K562 (cell line): ENCODE measurements around the gene SPSB1. TPM values are rescaled to one million over a fixed set of nuclear protein-coding genes. Genes with fewer than 3 reads are reported as not detected.

Source experiments
- ATAC-seq: fragments of 200-7000 bp; cut with Tn5 transposase; 3 replicates; pipeline ENCODE4 v1.9.1; 2020; ENCODE audit warnings: moderate library complexity
- BruUV-seq: library from RNA; stranded (reverse); fragments of 400-500 nt; replicated peaks from 2 replicates; lab custom pipeline; 2021; lab: Mats Ljungman, UMichigan
- CTCF ChIA-PET: fragments of 300-600 bp; formaldehyde crosslinking; extraction: SDS; loops from one replicate; lab custom pipeline; 2021; ENCODE audit warnings: low intra/inter-chr PET ratio; lab: Yijun Ruan, JAX
- POLR2A ChIA-PET: fragments of 300-600, 350-650 bp; sonication (Branson Sonifier 250); formaldehyde crosslinking; extraction: SDS; loops from one replicate; lab custom pipeline; 2021; ENCODE audit warnings: antibody characterized with exemption, inconsistent platforms; lab: Yijun Ruan, JAX
- DNase-seq, 4 experiments: peaks; one replicate each; pipeline versions ENCODE4 v3.0.0 to v3.0.0-alpha.2; 2011 to 2018; ENCODE audit warnings: low spot score in 3 of 4, mixed read lengths in 3 of 4; ENCODE audit errors: extremely low read depth in 1 of 4
- FAIRE-seq: peaks from 2 replicates; lab custom pipeline; 2011; peaks lifted over from hg19 to GRCh38; lab: Jason Lieb, UNC
- H2AFZ ChIP-seq: 2 replicates; pipeline ENCODE4 v1.6.0; 2011; ENCODE audit warnings: low read depth, low read length, control low read depth, inconsistent platforms
- H3K27ac ChIP-seq: fragments of 200-600 bp; 3 replicates; pipeline ENCODE4 v1.8.0; 2011; ENCODE audit warnings: low read depth, mild to moderate bottlenecking, control low read depth, inconsistent platforms, low read length, moderate library complexity, mixed read lengths; ENCODE audit errors: extremely low read depth
- H3K27me3 ChIP-seq, 2 experiments: fragments of 300-600 bp in 1 of 2; 2 replicates in 1 of 2; 3 replicates in 1 of 2; pipeline versions ENCODE4 v1.6.0 to v1.8.0; 2011; ENCODE audit warnings: inconsistent platforms in 2 of 2, low read length in 2 of 2, mild to moderate bottlenecking in 1 of 2, mixed read lengths in 1 of 2, moderate library complexity in 1 of 2; ENCODE audit not compliant: control insufficient read depth in 2 of 2, insufficient read depth in 2 of 2
- H3K36me3 ChIP-seq: fragments of 300-600 bp; 3 replicates; pipeline ENCODE4 v1.8.0; 2011; ENCODE audit warnings: mild to moderate bottlenecking, low read length, inconsistent platforms; ENCODE audit not compliant: control insufficient read depth, insufficient read depth
- H3K4me1 ChIP-seq, 2 experiments: fragments of 200-600 bp in 1 of 2; replicated peaks in 1 of 2; 2 replicates in 1 of 2; 3 replicates in 1 of 2; pipeline versions ENCODE4 v1.5.1 to v1.8.0; 2011; ENCODE audit warnings: inconsistent platforms in 2 of 2, low read length in 2 of 2, mild to moderate bottlenecking in 1 of 2, mixed read lengths in 1 of 2, moderate library complexity in 1 of 2; ENCODE audit not compliant: control insufficient read depth in 2 of 2, insufficient read depth in 2 of 2
- H3K4me2 ChIP-seq: 2 replicates; pipeline ENCODE4 v1.6.1; 2011; ENCODE audit warnings: low read length, control low read depth, inconsistent platforms, mixed read lengths; ENCODE audit not compliant: insufficient read depth
- H3K4me3 ChIP-seq: fragments of 200-600 bp; sonication (generic), shearing (Covaris generic); 2 replicates; pipeline ENCODE4 v1.5.1; 2016; ENCODE audit warnings: control low read depth, inconsistent platforms
- H3K79me2 ChIP-seq: fragments of 200-600 bp; 3 replicates; pipeline ENCODE4 v1.8.0; 2011; ENCODE audit warnings: low read length, inconsistent platforms; ENCODE audit not compliant: control insufficient read depth, insufficient read depth
- H3K9ac ChIP-seq, 2 experiments: 2 replicates each; pipeline versions ENCODE4 v1.6.0 to v1.6.1; 2011; ENCODE audit warnings: low read depth in 2 of 2, low read length in 2 of 2, control low read depth in 1 of 2, inconsistent platforms in 1 of 2, mild to moderate bottlenecking in 1 of 2, mixed read lengths in 1 of 2; ENCODE audit not compliant: insufficient read depth in 1 of 2
- H3K9me1 ChIP-seq: one replicate; pipeline ENCODE4 v1.6.0; 2011; ENCODE audit warnings: inconsistent platforms, mild to moderate bottlenecking, low read length, moderate library complexity; ENCODE audit not compliant: control insufficient read depth, insufficient read depth
- H3K9me3 ChIP-seq: replicated peaks from 2 replicates; pipeline ENCODE4 v1.5.1; 2011; ENCODE audit warnings: low read depth, low read length, inconsistent platforms; ENCODE audit not compliant: control insufficient read depth, insufficient read depth
- H4K20me1 ChIP-seq: replicated peaks from 2 replicates; pipeline ENCODE4 v1.6.1; 2011; ENCODE audit warnings: low read length, inconsistent platforms, mixed read lengths; ENCODE audit not compliant: control insufficient read depth, insufficient read depth
- ATF3 ChIP-seq, 2 experiments: fragments of 450-650 bp in 1 of 2; sonication (generic) in 1 of 2; formaldehyde crosslinking in 1 of 2; IDR thresholded peaks in 1 of 2; conservative IDR thresholded peaks in 1 of 2; 2 replicates each; pipeline versions ENCODE4 v1.6.1 to v1.8.1; 2016 to 2023; ENCODE audit warnings: mild to moderate bottlenecking in 2 of 2, moderate library complexity in 2 of 2, inconsistent platforms in 1 of 2, missing genetic modification reagents in 1 of 2
- CEBPG ChIP-seq, 3 experiments: fragments of 200-800 bp in 1 of 3; sonication (Bioruptor generic) in 1 of 3; sonication (generic) in 1 of 3; formaldehyde crosslinking in 1 of 3; IDR thresholded peaks in 2 of 3; conservative IDR thresholded peaks in 1 of 3; 2 replicates each; pipeline versions ENCODE4 v1.6.1 to v1.8.0; 2016 to 2022; ENCODE audit warnings: missing compliant biosample characterization in 2 of 3, missing genetic modification characterization in 2 of 3, mild to moderate bottlenecking in 1 of 3, missing genetic modification reagents in 1 of 3
- DDX20 ChIP-seq: fragments of 450-650 bp; IDR thresholded peaks from 2 replicates; pipeline ENCODE4 v1.6.1; 2016; ENCODE audit warnings: missing genetic modification characterization, low read depth, mild to moderate bottlenecking, missing compliant biosample characterization, moderate library complexity
- NFIX ChIP-seq: fragments of 250-450 bp; sonication (Bioruptor Pico); IDR thresholded peaks from 2 replicates; pipeline ENCODE4 v1.4.0; 2020; ENCODE audit warnings: low read depth, mild to moderate bottlenecking, moderate library complexity
- PRDM10 ChIP-seq: fragments of 450-650 bp; IDR thresholded peaks from 2 replicates; pipeline ENCODE4 v1.6.1; 2018; ENCODE audit not compliant: partially characterized antibody
- PTRF ChIP-seq: fragments of 450-650 bp; IDR thresholded peaks from 2 replicates; pipeline ENCODE4 v1.6.1; 2016; ENCODE audit warnings: mild to moderate bottlenecking, missing genetic modification characterization, missing compliant biosample characterization
- WGBS: fragments of 100-300 bp; shearing (Covaris generic); methylation state at CpG from one replicate; pipeline ENCODE4 v1.1.6; 2016; ENCODE audit warnings: low coverage, mixed read lengths; ENCODE audit not compliant: insufficient coverage; ENCODE audit errors: missing lambda C conversion rate; 5-methylcytosine and 5-hydroxymethylcytosine counted together
- in situ Hi-C: fragments of 300-500 bp; cut with MboI; formaldehyde crosslinking; loops from 4 replicates; pipeline ENCODE4 v1.15.0; 2018; ENCODE audit warnings: inconsistent platforms, mixed read lengths
- intact Hi-C: fragments of 100-400 bp; cut with micrococcal nuclease; formaldehyde crosslinking; loops from 2 replicates; pipeline ENCODE4 v1.14.2; 2022
- polyA plus RNA-seq, 8 experiments: library from polyadenylated mRNA; depleted of rRNA in 4 of 8; stranded (reverse) in 5 of 8; unstranded in 3 of 8; fragments of >200 nt; fragmentation: Nextera tagmentation in 2 of 8; fragmentation: Illumina TruSeq in 1 of 8; extraction: Ambion mirVana in 2 of 8; extraction: Trizol in 1 of 8; gene quantifications; 2 replicates each; pipeline versions ENCODE4 v1.2.1 to v1.2.3, GENCODE V29; 2011 to 2014; ENCODE audit warnings: inconsistent platforms in 1 of 8, missing spikeins in 1 of 8
- total RNA-seq, 7 experiments: library from RNA; depleted of rRNA in 6 of 7; stranded (reverse); fragments of >200 nt in 6 of 7; fragmentation: Illumina TruSeq in 2 of 7; extraction: Trizol in 2 of 7; gene quantifications; 2 replicates each; pipeline versions ENCODE4 v1.2.1 to v1.2.3, GENCODE V29; 2011 to 2021; ENCODE audit warnings: low replicate concordance in 1 of 7

SPSB1 gene
- total and polyA plus RNA-seq, 9 of the 15 experiments (the other 6 are each of a cell fraction or from before 2014, with no cell fraction given) = 0.06 to 0.35 (median 0.14) TPM; not detected in 6

GRCh38 chr1:9294910-9295636 lies 2.4 kb downstream of the SPSB1 start (continued):
- TF ChIP-seq PRDM10 = peak; percentile 11

- Histone ChIP-seq H3K4me3 (no peak overlapping the region), H3K4me1 (peaks cover 14 to 20% of the 10 kb centered on the region in 2 experiments; a peak in 4 of 5 replicates), H3K27me3 (peaks cover 26 to 52% of the 10 kb centered on the region in 2 experiments), H3K27ac (no peak overlapping the region), H2AFZ (no peak overlapping the region), H4K20me1 (0 out of 2 replicates have a peak, but pooled peaks cover 12% of the 10 kb centered on the region), H3K9ac (no peak overlapping the region), H3K36me3 (no peaks in the 10 kb centered on the region), H3K4me2 (no peak overlapping the region), H3K9me3 (no peaks in the 10 kb centered on the region), H3K9me1 (no peaks in the 10 kb centered on the region), H3K79me2 (no peaks in the 10 kb centered on the region)
- POLR2A ChIA-PET = interaction anchor here (0.6 kb wide), 1 partner anchor 21 kb away, joined by 3 read pairs; no protein-coding TSS in a partner anchor
- CTCF ChIA-PET = no interaction called here
- BruUV-seq = no TSS peak
- no peak for ATAC-seq
- 27% methylated on average over 9 of the region's 9 CpGs for whole genome bisulfite sequencing
- DNase-seq = no peak
- intact Hi-C loops (no loop called here), in situ Hi-C loops (no loop called here)
- no peak for FAIRE-seq
- TF ChIP-seq NFIX (CRISPR knock-in tag) (no peak), DDX20 (tag) (no peak), CEBPG (CRISPR knock-in tag; IDR thresholded peaks at IDR 0.05) (no peak), CEBPG (tag; conservative IDR thresholded peaks at IDR 0.05 in 1 of 2, IDR thresholded peaks at IDR 0.05 in 1 of 2) (no peak), ATF3 (IDR thresholded peaks at IDR 0.05) (no peak), ATF3 (CRISPR knock-in tag; conservative IDR thresholded peaks at IDR 0.05) (no peak), PRDM10 (no peak), PTRF (tag) (no peak)
Measured at GRCh38 chr1:9295884-9296283, 3.2 kb downstream of the SPSB1 start.
